NOMO-1 (cell line): Measurements from ENCODE around the gene ADAMTSL4.
"Not testable (repeated sequence)": the region's sequence is repeated elsewhere in the genome, so short reads cannot be mapped to it uniquely, and the experiment has no call there.

Experiments
- DNase-seq, 2 experiments: peaks; one replicate each; lab custom pipeline; 2025; ENCODE audit not compliant: unreplicated experiment in 2 of 2; lab: John Stamatoyannopoulos, UW

The ADAMTSL4 gene

GRCh38 chr1:150565240-150565991, 16.2 kb downstream of the ADAMTSL4 start:
- DNase-seq = not testable (repeated sequence)

DNA sequence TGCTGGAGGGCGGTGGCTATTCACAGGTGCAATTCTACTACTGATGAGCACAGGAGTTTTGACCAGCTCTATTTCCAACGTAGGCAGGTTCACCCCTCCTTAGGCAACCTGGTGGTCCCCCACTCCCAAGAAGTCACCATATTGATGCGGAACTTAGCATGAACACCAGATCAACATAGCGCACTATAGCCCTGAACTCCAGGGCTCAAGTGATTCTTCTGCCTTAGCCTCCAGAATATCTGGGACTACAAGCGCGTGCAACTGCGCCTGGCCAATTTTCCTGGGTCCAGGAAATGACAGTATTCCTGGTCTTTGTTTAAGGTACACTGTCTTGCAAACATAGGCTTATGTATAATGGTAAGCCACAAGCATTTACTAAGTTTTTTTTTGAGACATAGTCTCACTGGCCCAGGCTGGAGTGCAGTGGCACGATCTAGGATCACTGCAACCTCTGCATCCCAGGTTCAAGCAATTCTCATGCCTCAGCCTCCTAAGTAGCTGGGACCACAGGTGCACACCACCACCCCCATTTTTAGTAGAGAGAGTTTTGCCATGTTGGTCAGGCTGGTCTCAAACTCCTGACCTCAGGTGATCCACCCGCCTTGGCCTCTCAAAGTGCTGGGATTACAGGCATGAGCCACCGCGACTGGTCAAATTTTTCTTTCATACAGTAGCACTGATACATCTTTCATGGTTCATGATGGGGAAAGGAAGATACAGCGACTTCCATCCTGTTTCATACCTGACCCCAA, 17.6 kb downstream of the ADAMTSL4 start:
- no peak for DNase-seq

GRCh38 chr1:150567341-150567716, 18.1 kb downstream of the ADAMTSL4 start:
- DNase-seq = no peak

GRCh38 chr1:150567717-150568593, 18.7 kb downstream of the ADAMTSL4 start:
- DNase-seq = no peak

DNA sequence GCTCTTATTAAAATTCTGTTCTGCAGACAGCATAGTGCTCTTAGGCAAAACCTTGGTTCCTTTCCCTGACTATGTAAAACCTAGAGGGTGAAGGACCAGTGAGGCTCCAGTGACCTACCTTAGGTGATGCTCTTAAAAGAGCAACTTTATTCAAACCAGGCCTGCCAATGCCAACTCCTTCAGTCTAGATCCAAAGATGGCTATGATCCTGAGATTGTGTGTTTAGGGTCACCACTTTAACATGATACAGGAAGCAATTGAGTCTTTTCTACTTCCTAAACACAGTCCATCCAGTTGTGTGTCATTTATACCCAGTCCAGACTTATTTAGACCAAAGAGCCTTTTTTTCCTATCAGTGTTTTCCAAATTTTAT, 19.4 kb downstream of the ADAMTSL4 start:
- DNase-seq = no peak

DNA sequence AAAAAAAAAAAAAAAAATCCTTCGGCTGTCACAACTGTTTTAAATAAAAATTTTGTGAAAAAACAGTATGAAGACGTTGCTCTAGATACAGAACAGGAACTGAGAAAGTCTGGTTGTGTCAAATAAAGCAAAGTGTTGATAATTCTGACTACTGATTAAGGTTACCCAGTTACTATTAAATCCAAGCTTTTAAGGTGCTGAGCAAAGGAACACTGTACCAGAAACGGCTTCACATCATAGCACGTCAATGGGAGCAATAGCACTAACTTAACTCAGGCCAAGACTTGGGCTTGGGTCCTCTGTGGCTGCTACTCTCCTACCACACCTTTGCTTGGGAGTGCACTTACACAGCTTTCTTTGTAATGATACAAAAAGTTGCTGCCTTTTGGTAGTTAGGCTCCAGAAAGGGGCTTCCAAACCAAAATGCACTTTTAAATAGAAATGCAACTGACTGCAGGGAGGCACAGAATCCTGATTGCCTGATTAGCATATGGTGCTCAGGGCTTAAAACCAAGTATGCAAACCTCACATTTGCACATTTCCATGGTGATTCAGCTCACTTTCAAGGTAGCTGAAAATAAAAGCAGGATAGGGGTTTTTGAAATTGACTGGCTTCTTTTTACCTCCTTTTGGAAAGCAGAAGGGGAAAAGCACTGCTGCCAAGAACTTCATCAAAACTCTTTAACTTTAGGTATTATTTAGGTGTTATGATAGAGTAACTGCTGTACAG, 23.9 kb downstream of the ADAMTSL4 start:
- no peak for DNase-seq

GRCh38 chr1:150573648-150574071, 24.5 kb downstream of the ADAMTSL4 start:
- DNase-seq = not testable (repeated sequence)

DNA sequence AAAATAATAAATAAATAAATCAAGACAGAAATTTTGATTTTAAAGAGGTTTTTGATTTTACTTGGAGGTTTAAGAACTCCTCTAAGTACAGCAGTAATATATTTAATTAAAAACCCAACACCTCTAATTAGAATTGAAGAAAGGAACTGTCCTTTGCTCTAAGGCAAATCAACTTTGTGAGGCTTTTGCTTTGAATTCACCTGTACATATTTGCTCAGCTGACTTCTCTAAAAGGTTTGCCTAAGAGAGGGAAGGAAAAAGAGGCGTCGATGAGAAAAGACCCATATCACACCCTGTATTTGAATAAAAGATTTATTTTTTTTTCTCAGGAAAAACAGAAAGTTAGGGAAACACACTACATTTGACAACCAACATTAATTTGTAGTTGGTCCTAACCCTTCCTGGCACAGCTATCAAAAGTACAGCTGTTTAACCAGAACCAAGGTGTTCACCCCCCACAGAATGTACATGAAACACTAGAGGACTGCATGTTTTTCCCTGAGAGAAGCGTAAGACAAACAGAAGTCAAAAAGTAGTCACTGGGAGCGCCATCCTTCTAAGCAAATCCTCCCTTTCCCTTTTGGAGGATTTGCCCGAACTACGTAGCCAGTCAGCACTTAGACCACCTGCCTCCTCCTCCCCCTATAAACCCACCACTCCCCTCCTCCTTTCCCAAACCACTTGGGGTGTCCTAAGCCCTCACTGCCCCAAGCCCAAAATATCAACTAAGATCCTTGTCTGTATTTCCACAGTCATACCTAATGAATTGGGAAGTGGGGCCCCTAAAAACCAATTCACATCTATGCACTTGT, 25.3 kb downstream of the ADAMTSL4 start:
- no peak for DNase-seq

DNA sequence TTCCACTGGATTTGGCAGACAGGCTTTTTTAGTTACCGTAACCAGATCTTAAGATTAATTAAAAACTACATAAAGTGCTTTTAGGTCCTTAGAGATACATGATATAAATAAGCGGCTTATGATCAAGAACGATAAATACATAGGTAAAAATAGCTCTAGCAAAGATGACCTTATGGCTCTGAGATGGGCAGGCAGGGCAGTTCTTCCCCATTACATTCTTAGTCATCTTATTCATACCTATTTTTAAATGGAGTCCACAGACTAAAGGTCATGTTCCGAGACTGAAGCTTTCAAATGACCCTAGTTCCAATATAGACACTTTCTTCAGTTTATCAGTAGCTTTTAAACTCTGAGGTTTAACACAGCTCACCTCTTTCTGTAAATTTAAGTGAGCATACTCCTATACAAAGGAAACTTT, 25.9 kb downstream of the ADAMTSL4 start:
- no peak for DNase-seq

- peak in 1 of 2 experiments; percentile 45 for DNase-seq
Observed at GRCh38 chr1:150575518-150576366, 26.5 kb downstream of the ADAMTSL4 start.

- DNase-seq = peak in 1 of 2 experiments; percentile 50
Observed at GRCh38 chr1:150576367-150576711, 27.1 kb downstream of the ADAMTSL4 start.

- peak in 1 of 2 experiments; percentile 29 for DNase-seq
Observed at GRCh38 chr1:150576794-150577556, 27.8 kb downstream of the ADAMTSL4 start.

DNA sequence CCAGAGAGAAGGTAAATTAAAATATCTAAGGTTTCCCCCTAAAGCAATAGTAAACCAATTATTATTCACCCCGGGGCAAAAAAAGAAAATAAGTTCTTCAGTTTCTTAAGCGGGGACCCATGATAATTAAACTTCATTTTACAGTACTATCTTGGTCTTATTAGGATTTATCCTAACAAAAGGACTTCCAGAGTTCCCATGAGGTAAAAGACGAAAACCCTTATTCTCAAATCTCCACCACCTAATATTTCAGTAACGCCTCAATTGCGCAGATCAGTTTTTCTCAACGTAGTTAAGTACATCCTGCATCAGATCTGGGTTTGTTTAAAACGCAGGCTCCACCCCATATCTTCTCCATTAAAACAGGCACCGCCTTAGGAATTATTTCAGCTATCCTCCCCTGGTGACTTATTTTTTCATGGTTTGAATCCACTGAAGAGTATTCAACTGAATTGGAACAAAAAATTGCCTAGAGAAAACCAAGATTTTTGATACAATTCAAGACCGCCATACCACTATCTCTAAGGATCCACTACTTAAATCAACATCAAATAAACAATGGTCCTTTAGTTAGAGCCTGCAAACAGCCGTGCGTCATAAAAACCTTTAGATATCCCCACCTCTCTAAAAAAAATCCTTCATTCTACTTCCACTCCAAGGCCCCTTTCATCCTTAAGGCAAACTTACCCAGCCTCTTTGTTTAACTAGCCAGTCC, 28.5 kb downstream of the ADAMTSL4 start:
- DNase-seq = peak in 1 of 2 experiments; percentile 21

DNA sequence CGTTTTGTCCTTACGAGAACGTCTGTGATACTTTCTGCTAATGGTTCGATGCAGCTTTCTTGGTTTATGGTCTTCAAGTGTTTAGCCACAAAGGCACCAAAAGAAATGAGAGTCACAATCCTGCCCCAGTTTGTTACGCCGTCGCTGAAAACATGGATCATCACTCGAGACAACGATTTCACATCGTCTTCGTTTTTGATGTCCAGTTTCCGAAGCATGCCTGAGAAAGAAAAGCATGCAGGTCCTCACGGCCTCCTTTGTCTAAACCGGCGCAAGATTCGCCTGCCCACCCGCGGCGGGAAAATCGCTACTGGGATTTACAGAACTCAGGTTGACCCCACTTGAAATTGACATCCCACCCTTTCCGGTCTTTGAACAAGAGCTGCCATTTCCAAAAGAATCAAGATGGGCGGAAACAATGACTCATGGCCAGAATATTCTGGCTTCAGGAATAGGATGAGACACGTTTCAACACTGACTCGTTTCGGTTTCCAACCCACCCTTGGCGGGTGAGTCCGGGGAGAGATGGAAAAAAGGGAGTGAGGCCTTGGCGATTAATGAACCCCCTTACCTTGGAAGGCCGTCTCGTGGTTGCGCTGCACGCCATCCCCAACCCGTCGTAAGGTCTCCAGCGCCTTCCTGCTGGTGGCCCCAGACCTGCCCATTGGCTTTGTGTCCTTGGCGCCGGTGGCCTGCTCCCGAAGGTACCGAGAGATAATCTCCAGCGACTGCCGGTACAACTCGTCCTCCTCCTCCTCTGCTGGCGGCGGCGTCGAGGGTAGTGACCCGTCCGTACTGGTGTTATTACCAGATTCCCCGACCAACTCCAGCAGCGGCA, 29.3 kb downstream of the ADAMTSL4 start:
- DNase-seq = peak in 1 of 2 experiments; percentile 35

- peak; percentile 95 to 97 for DNase-seq
Observed at GRCh38 chr1:150579110-150579944, 30.1 kb downstream of the ADAMTSL4 start, which contains the start of gene MCL1. Gene MCL1, minus strand, starts transcription at chr1:150579610. Its CDS starts 80 bp downstream, at chr1:150579530.
